HEK293T (cell line): ENCODE data around the gene HS1BP3.

Experiments used
- ARNT ChIP-seq: fragments of 450-650 bp; IDR thresholded peaks from 2 replicates; pipeline ENCODE4 v1.6.1; 2017; ENCODE audit warnings: mild to moderate bottlenecking
- BHLHE40 ChIP-seq: fragments of 450-650 bp; IDR thresholded peaks from 2 replicates; pipeline ENCODE4 v1.6.1; 2016; ENCODE audit warnings: mild to moderate bottlenecking, moderate library complexity, borderline replicate concordance
- ELF4 ChIP-seq: fragments of 450-650 bp; IDR thresholded peaks from 2 replicates; pipeline ENCODE4 v1.6.1; 2017; ENCODE audit warnings: antibody characterized with exemption
- FOXK2 ChIP-seq: fragments of 450-650 bp; IDR thresholded peaks from 2 replicates; pipeline ENCODE4 v1.6.1; 2016; ENCODE audit warnings: mild to moderate bottlenecking
- SP1 ChIP-seq: fragments of 450-650 bp; IDR thresholded peaks from 2 replicates; pipeline ENCODE4 v1.6.1; 2017
- TARDBP ChIP-seq: fragments of 450-650 bp; IDR thresholded peaks from 2 replicates; pipeline ENCODE4 v1.6.1; 2016

DNA sequence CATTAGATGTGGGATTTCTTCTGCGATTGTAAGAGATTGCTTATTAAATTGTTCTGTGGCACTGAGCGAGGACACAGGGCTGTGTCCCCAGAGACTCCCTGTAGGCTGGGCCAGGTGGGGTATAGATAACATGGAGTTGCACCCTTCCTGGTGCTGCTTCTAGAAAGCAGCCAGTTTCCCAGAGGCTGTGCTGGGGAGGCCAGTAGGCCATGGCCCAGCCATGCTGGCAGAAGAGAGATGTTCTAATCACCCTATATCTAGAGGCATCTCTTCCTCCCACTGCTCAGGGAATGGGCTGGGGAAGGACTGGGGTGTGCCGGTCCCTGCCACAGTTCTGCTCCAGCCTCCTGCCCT, 66.9 kb downstream of the HS1BP3 start:
- TF ChIP-seq TARDBP (no peak), ELF4 (no peak), FOXK2 (no peak), ARNT (no peak), SP1 (no peak), BHLHE40 (no peak)
